Body of pancreas (tissue), 4 donors: ENCODE results near the gene NEURL1. TPM values are rescaled to one million over a fixed set of nuclear protein-coding genes. Genes with fewer than 3 reads are reported as not detected.

Experiments
- ATAC-seq: fragments of 150-250 bp; one replicate; pipeline ENCODE4 v1.9.1; 2016
- DNase-seq, 4 donors: peaks; one replicate each; pipeline ENCODE4 v3.0.0-alpha.2; 2019
- H3K27ac ChIP-seq, 4 donors: fragments of 200-600 bp; sonication (generic); 1 replicate in 3 of 4; 2 replicates in 1 of 4; pipeline versions ENCODE4 v1.5.1 to v1.6.1; 2016 to 2019; ENCODE audit warnings: mild to moderate bottlenecking in 1 of 4, mixed read lengths in 1 of 4, moderate library complexity in 1 of 4
- H3K27me3 ChIP-seq, 2 donors: fragments of 200-600 bp; sonication (generic); one replicate each; pipeline ENCODE4 v1.6.0; 2016; ENCODE audit warnings: mild to moderate bottlenecking in 1 of 2
- H3K36me3 ChIP-seq, 2 donors: fragments of 200-600 bp; sonication (generic); replicated peaks in 1 of 2; 2 replicates each; pipeline ENCODE4 v1.5.1; 2016; ENCODE audit warnings: low read depth in 2 of 2; ENCODE audit not compliant: insufficient read depth in 1 of 2
- H3K4me1 ChIP-seq: fragments of 200-600 bp; sonication (generic); one replicate; pipeline ENCODE4 v1.6.0; 2016
- H3K4me3 ChIP-seq, 2 donors: fragments of 200-600 bp; sonication (generic); 1 replicate in 1 of 2; 2 replicates in 1 of 2; pipeline ENCODE4 v1.5.1; 2016 to 2019
- H3K9me3 ChIP-seq, 3 donors: fragments of 200-600 bp; sonication (generic); 1 replicate in 2 of 3; 2 replicates in 1 of 3; pipeline ENCODE4 v1.5.1; 2016
- POLR2A ChIP-seq, 3 donors: fragments of 450-650 bp; IDR thresholded peaks; one replicate each; pipeline ENCODE4 v1.6.1; 2016; ENCODE audit warnings: antibody characterized with exemption in 3 of 3, mild to moderate bottlenecking in 2 of 3
- WGBS, 2 donors: methylation state at CpG; one replicate each; pipeline ENCODE4 v1.1.5; 2017; 5-methylcytosine and 5-hydroxymethylcytosine counted together
- intact Hi-C: fragments of 100-400 bp; cut with DNase I; formaldehyde crosslinking; loops from one replicate; pipeline ENCODE4 v1.15.1; 2023
- total RNA-seq, 2 donors: library from RNA; depleted of rRNA; stranded (reverse); fragments of >200 nt; gene quantifications; one replicate each; pipeline ENCODE4 v1.1.0, GENCODE V29; 2016
- TF ChIP-seq, protein P1 (sequence below), 7 experiments: fragments of 450-650 bp in 4 of 7; fragments of 200-600 bp in 3 of 7; sonication (generic) in 3 of 7; IDR thresholded peaks; one replicate each; pipeline ENCODE4 v1.5.1; 2016 to 2019; ENCODE audit warnings: antibody characterized with exemption in 7 of 7

NEURL1 gene
- total RNA-seq, 2 donors from 2014 or later = 25.1 to 25.7 TPM

DNA sequence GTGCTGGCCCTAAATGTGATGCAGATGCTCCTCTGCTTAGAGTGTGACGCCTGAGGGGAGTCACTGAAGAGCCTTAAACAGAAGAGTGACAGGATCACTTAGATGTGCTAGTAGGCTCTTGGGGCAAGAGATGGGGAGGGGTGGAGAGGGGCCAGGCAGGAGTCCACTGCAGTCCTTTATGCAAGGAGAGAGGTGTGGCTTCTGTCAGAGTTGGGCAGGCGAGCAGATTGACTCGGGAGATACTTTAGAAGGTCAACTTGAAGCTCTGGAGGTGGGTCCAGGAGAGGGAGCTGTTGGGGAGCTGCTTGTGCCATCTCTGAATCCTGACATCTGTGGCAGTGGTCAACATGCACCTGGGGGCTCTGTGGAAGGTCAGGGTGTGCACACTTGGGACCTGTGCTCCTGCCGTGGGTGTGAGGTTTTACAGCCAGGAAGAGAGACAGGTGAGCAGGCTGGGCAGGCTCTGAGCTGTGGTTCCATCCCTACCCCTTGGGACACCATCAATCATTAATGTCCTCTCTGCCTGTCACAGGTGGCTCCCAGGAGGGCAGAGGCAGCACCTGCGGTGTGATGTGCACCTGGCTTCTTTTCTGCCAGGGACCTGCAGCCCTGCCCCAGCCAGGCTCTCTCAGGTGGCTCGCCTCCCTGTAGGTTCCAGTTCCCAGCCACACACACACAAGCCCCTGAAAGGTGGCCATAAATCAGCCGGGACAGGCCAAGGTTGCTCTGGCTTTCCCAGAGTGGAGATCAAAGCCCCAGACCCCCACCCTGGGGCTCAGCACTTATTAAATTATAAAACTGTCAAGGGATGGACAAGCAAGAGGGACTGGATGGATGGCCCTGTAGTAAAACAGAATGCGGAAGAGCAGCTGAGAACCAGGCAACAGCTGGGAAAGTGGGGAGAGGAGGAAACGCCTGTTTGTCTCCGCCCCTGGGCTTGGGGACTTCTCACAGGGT, 14.0 kb downstream of the NEURL1 start:
- Histone ChIP-seq H3K9me3 (no peaks in the 10 kb centered on the region), H3K4me3 (no peak overlapping the region), H3K27ac (peak overlapping the region; percentile 45 to 88 (median 73)), H3K27me3 (no peaks in the 10 kb centered on the region), H3K4me1 (peaks cover 87% of the 10 kb centered on the region), H3K36me3 (no peaks in the 10 kb centered on the region)
- DNase-seq (peak; percentile 49 to 80 (median 68)), ATAC-seq (peak; percentile 64)
- no peak for TF ChIP-seq POLR2A (IDR thresholded peaks at IDR 0.05)
- TF ChIP-seq, protein P1, sequence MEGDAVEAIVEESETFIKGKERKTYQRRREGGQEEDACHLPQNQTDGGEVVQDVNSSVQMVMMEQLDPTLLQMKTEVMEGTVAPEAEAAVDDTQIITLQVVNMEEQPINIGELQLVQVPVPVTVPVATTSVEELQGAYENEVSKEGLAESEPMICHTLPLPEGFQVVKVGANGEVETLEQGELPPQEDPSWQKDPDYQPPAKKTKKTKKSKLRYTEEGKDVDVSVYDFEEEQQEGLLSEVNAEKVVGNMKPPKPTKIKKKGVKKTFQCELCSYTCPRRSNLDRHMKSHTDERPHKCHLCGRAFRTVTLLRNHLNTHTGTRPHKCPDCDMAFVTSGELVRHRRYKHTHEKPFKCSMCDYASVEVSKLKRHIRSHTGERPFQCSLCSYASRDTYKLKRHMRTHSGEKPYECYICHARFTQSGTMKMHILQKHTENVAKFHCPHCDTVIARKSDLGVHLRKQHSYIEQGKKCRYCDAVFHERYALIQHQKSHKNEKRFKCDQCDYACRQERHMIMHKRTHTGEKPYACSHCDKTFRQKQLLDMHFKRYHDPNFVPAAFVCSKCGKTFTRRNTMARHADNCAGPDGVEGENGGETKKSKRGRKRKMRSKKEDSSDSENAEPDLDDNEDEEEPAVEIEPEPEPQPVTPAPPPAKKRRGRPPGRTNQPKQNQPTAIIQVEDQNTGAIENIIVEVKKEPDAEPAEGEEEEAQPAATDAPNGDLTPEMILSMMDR (IDR thresholded peaks at IDR 0.05) = no peak
- intact Hi-C loops = no loop called here
- WGBS, 2 donors = 60 to 62% methylated on average over 7 to 10 of the region's 10 CpGs

DNA sequence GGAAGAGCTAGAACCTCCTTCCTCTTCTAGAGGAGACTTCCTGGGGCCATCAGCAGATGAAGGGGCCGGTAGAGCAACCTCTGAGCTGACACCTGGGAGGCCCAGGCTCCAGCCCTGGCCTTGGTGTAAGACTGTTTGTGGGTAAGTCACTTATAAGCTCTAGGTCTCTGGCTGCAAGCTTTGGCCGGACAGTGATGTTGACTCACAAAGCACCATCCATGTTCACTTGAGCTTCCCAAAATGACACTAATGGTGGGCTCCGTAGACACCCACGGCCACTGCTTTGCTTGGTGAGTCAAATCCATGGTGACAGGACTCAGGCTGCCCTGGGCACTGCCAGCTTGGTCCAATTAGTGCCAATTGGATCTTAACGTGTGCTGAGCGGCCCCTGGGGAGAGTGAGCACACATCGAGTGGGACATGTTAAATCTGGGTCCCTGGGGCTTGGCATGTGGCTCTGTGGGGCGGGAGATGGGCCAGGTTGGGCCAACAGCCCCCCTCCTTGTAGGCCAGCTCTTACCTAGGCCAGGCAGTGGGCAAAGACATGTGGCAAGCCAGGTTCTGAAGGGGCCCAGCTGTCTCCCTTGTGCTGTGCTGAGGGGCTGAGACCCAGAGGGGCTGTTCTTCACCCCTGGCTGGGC, 16.7 kb downstream of the NEURL1 start:
- intact Hi-C loops = no loop called here
- ATAC-seq (no peak), DNase-seq (no peak)
- TF ChIP-seq, protein P1 (IDR thresholded peaks at IDR 0.05) = no peak
- TF ChIP-seq POLR2A (IDR thresholded peaks at IDR 0.05) = no peak
- Histone ChIP-seq H3K9me3 (no peaks in the 10 kb centered on the region), H3K27ac (peak overlapping the region; percentile 50 to 89 (median 84)), H3K4me1 (peaks cover 89% of the 10 kb centered on the region), H3K27me3 (no peaks in the 10 kb centered on the region), H3K4me3 (no peak overlapping the region), H3K36me3 (no peaks in the 10 kb centered on the region)
- 78 to 89% methylated on average over 5 to 8 of the region's 8 CpGs for WGBS, 2 donors

DNA sequence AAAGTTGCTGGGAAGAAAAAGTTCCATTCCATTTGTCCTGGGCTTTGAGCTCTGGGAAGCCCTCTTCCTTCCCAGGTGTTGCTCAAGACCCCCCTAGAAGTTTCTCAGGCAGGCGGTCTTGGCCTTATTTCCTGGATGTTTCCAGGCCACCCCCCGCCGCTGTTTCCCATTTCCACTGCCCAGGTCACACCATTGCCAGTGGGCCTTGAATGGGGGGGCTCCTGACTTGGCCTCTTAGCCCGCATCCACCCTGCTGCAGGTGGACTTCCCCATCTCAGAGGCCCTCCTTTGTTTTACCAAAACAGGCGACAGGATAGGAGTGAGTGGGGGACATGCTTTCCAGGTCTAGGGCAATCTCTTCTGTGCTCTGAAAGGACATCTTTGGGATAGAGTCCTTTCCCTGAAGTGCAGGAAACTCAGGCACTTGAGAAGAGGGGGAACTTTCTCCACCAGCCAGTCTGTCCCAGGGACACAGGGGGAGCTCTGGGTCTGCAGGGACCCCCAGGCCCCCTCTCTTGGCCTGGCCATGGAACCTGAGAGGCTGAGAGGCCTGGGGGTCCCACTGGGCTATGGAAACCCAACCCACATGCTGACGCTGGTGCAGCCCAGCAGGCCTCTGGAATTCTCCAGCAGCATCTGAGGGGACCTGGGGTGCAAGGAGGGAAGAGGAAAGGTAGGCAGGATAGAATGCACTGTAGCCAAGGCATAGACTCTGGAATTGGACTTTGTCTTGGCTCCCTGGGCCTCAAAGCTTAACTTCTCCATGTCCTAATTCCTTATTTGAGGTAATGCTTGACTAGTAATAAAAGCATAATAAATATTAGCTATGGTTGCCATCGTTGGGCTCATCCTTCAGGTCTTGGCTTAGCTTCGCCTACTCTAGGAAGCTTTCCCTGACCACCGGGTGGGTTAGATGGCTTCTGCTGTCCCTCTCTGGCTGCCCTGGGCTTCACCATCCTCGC, 17.6 kb downstream of the NEURL1 start:
- Histone ChIP-seq H3K27me3 (no peaks in the 10 kb centered on the region), H3K36me3 (no peaks in the 10 kb centered on the region), H3K9me3 (no peaks in the 10 kb centered on the region), H3K4me1 (peaks cover 89% of the 10 kb centered on the region), H3K27ac (peak overlapping the region in 3 of 4 donors; percentile 81 to 89 (median 88)), H3K4me3 (no peak overlapping the region)
- no peak for TF ChIP-seq POLR2A (IDR thresholded peaks at IDR 0.05)
- TF ChIP-seq, protein P1 (IDR thresholded peaks at IDR 0.05) = no peak
- DNase-seq = no peak
- ATAC-seq = no peak
- 82 to 85% methylated on average over 10 of the region's 10 CpGs for WGBS, 2 donors
- intact Hi-C loops = no loop called here

DNA sequence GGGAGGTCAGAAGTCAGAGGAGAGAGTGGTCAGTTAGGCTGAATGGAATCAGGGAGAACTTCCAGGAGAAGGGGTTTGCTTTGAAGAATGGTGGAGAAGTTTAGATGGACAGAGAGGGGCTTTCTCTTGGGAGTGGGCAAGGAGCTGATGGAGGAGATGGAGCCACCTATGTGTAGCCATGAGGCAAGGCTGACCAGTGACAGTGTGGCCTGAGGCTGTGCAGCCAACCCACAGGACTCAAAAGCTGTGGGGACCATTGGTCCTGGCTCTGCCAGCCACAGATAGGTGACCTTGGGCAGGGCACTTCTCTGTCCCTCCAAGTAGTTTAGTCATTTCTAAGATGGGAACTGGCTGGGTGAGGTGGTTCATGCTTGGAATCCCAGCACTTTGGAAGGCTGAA, 18.7 kb downstream of the NEURL1 start:
- ATAC-seq = no peak
- peaks cover 78% of the 10 kb centered on the region for H3K4me1 ChIP-seq
- no peak for DNase-seq
- no peaks in the 10 kb centered on the region for H3K36me3 ChIP-seq
- no peak for TF ChIP-seq POLR2A (IDR thresholded peaks at IDR 0.05)
- TF ChIP-seq, protein P1 (IDR thresholded peaks at IDR 0.05) = no peak
- intact Hi-C loops = no loop called here
- no peak overlapping the region for H3K4me3 ChIP-seq
- H3K27ac ChIP-seq = peak overlapping the region; percentile 81 to 89 (median 86)
- no peaks in the 10 kb centered on the region for H3K9me3 ChIP-seq
- no peaks in the 10 kb centered on the region for H3K27me3 ChIP-seq
